Common myeloid progenitor, CD34-positive (primary cell): ENCODE measurements around the gene DFFB.

Experiments used
- CTCF ChIA-PET: fragments of 350-600 bp; sonication (Branson Sonifier 250); formaldehyde crosslinking; loops from one replicate; lab custom pipeline; 2021; ENCODE audit warnings: antibody characterized with exemption; lab: Charles Lee
- POLR2A ChIA-PET: fragments of 350-600 bp; sonication (Branson Sonifier 250); formaldehyde crosslinking; loops from one replicate; lab custom pipeline; 2021; ENCODE audit warnings: antibody characterized with exemption; lab: Charles Lee
- DNase-seq, 3 donors: peaks; one replicate each; pipeline versions ENCODE4 v3.0.0 to v3.0.0-alpha.2; 2013
- H3K27ac ChIP-seq, 2 experiments: 1 replicate in 1 of 2; 2 replicates in 1 of 2; pipeline ENCODE4 v1.7.0; 2013; ENCODE audit warnings: inconsistent platforms in 2 of 2, low read length in 2 of 2, mild to moderate bottlenecking in 2 of 2, low read depth in 1 of 2, moderate library complexity in 1 of 2; ENCODE audit not compliant: severe bottlenecking in 2 of 2, insufficient read depth in 1 of 2, poor library complexity in 1 of 2
- H3K27me3 ChIP-seq, 5 experiments: replicated peaks in 2 of 5; 1 replicate in 3 of 5; 2 replicates in 2 of 5; pipeline versions ENCODE4 v1.6.1 to v1.7.0; 2013; ENCODE audit warnings: low read length in 4 of 5, mild to moderate bottlenecking in 2 of 5, moderate library complexity in 2 of 5, inconsistent platforms in 1 of 5; ENCODE audit not compliant: insufficient read depth in 5 of 5, control insufficient read depth in 4 of 5
- H3K36me3 ChIP-seq, 4 experiments: 1 replicate in 2 of 4; 2 replicates in 2 of 4; pipeline versions ENCODE4 v1.6.1 to v1.7.0; 2013; ENCODE audit warnings: low read length in 3 of 4, control low read depth in 1 of 4, mild to moderate bottlenecking in 1 of 4; ENCODE audit not compliant: control insufficient read depth in 4 of 4, insufficient read depth in 4 of 4
- H3K4me1 ChIP-seq, 4 experiments: 1 replicate in 3 of 4; 2 replicates in 1 of 4; pipeline versions ENCODE4 v1.6.1 to v1.7.1; 2013; ENCODE audit warnings: low read length in 3 of 4, mild to moderate bottlenecking in 3 of 4, control low read depth in 1 of 4, inconsistent platforms in 1 of 4, moderate library complexity in 1 of 4; ENCODE audit not compliant: control insufficient read depth in 4 of 4, insufficient read depth in 4 of 4; ENCODE audit errors: control extremely low read depth in 1 of 4
- H3K4me3 ChIP-seq, 7 experiments: 1 replicate in 4 of 7; 2 replicates in 3 of 7; pipeline versions ENCODE4 v1.5.1 to v1.7.0; 2013; ENCODE audit warnings: mild to moderate bottlenecking in 7 of 7, low read length in 6 of 7, moderate library complexity in 6 of 7, inconsistent platforms in 2 of 7, low read depth in 2 of 7, control low read depth in 1 of 7; ENCODE audit not compliant: insufficient read depth in 4 of 7, control insufficient read depth in 1 of 7; ENCODE audit errors: extremely low read depth in 1 of 7
- H3K9me3 ChIP-seq, 5 experiments: 1 replicate in 4 of 5; 2 replicates in 1 of 5; pipeline versions ENCODE4 v1.6.1 to v1.7.1; 2013; ENCODE audit warnings: low read length in 4 of 5, mild to moderate bottlenecking in 2 of 5, inconsistent platforms in 1 of 5, low read depth in 1 of 5, moderate library complexity in 1 of 5; ENCODE audit not compliant: control insufficient read depth in 4 of 5, insufficient read depth in 2 of 5; ENCODE audit errors: control extremely low read depth in 1 of 5
- WGBS: methylation state at CpG from one replicate; pipeline ENCODE4 v1.1.5; 2013; ENCODE audit not compliant: insufficient coverage; 5-methylcytosine and 5-hydroxymethylcytosine counted together

The DFFB gene

DNA sequence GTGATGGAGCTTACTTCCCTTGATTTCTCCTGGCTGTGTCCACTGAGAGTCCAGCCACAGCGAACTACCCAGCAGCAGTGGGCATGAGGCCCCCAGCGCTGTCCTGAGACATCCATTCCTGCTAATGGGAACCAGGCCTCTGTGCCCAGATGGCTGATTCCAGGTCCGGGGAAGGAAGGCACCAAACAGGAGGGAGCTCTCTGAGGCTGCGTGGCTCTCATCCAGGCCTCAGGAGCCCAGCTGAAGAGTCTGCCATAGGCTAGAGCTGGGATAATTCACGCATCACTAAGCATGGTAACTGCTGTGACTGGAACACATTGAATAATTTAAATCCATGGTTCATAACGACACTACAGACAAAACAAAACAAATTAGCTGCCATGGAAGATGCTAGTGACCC, 36.3 kb upstream of the DFFB start:
- Histone ChIP-seq H3K27me3 (no peaks in the 10 kb centered on the region), H3K4me1 (no peaks in the 10 kb centered on the region), H3K36me3 (peaks cover 11 to 61% (median 34%) of the 10 kb centered on the region in 4 experiments), H3K4me3 (no peak overlapping the region), H3K9me3 (no peaks in the 10 kb centered on the region), H3K27ac (no peak overlapping the region)
- ChIA-PET POLR2A (no interaction called here), CTCF (no interaction called here)
- no peak for DNase-seq
- 97% methylated on average over 5 of the region's 6 CpGs for WGBS

- Histone ChIP-seq H3K9me3 (no peaks in the 10 kb centered on the region), H3K27ac (no peak overlapping the region), H3K27me3 (no peaks in the 10 kb centered on the region), H3K4me1 (no peaks in the 10 kb centered on the region), H3K36me3 (peaks cover 13 to 60% (median 35%) of the 10 kb centered on the region in 4 experiments), H3K4me3 (no peak overlapping the region)
- DNase-seq, result no peak
- POLR2A ChIA-PET, result no interaction called here
- 96% methylated on average over 13 of the region's 13 CpGs for WGBS
- CTCF ChIA-PET, result no interaction called here
These were observed 35.8 kb upstream of the DFFB start for GRCh38 chr1:3821447-3821846.

- POLR2A ChIA-PET, result no interaction called here
- peaks cover 16 to 63% (median 37%) of the 10 kb centered on the region in 4 experiments for H3K36me3 ChIP-seq
- H3K27me3 ChIP-seq, result no peaks in the 10 kb centered on the region
These were observed 35.4 kb upstream of the DFFB start for GRCh38 chr1:3821908-3822307.

GRCh38 chr1:3822421-3822820, 34.9 kb upstream of the DFFB start:
- no peak overlapping the region for H3K27ac ChIP-seq
- whole genome bisulfite sequencing, result 94% methylated on average over 15 of the region's 16 CpGs
- no peaks in the 10 kb centered on the region for H3K27me3 ChIP-seq
- ChIA-PET CTCF (no interaction called here), POLR2A (no interaction called here)
- no peak for DNase-seq
- H3K4me3 ChIP-seq, result no peak overlapping the region
- H3K9me3 ChIP-seq, result no peaks in the 10 kb centered on the region
- H3K4me1 ChIP-seq, result no peaks in the 10 kb centered on the region
- H3K36me3 ChIP-seq, result peaks cover 16 to 68% (median 40%) of the 10 kb centered on the region in 4 experiments

More at GRCh38 chr1:3821908-3822307, 35.4 kb upstream of the DFFB start:
- no peak for DNase-seq
- H3K27ac ChIP-seq, result no peak overlapping the region
- no peak overlapping the region for H3K4me3 ChIP-seq
- H3K4me1 ChIP-seq, result no peaks in the 10 kb centered on the region
- 93% methylated on average over 15 of the region's 15 CpGs for WGBS
- CTCF ChIA-PET, result no interaction called here
- no peaks in the 10 kb centered on the region for H3K9me3 ChIP-seq

- ChIA-PET CTCF (no interaction called here), POLR2A (no interaction called here)
- Histone ChIP-seq H3K9me3 (no peaks in the 10 kb centered on the region), H3K4me1 (no peaks in the 10 kb centered on the region), H3K36me3 (peaks cover 30 to 84% (median 54%) of the 10 kb centered on the region in 4 experiments), H3K4me3 (no peak overlapping the region), H3K27me3 (no peaks in the 10 kb centered on the region), H3K27ac (no peak overlapping the region)
- WGBS, result 100% methylated on average over 1 of the region's 8 CpGs
- DNase-seq, result no peak
These were observed 32.6 kb upstream of the DFFB start for GRCh38 chr1:3824650-3825049.

DNA sequence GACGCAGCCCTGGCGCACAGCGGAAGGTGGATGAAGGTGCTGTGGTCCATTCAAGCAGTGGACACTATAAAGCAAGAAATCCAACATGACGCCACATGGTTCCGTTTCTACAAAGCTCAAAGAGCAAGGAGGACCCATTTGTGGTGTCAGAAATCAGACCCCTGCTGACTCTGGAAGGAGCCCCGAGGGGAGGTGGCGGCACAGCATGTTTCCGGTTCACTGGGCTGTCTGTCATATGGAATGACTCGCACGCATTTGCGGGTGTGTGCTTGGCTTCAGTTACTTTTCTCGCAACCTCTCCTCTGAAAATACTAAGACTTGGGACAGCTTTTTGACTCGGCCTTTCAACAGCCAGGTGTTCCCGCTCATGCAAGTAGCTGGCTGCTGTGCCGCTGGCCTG, 31.9 kb upstream of the DFFB start:
- no peaks in the 10 kb centered on the region for H3K4me1 ChIP-seq
- H3K27me3 ChIP-seq, result no peaks in the 10 kb centered on the region
- CTCF ChIA-PET, result no interaction called here
- 89% methylated on average over 15 of the region's 15 CpGs for WGBS
- H3K4me3 ChIP-seq, result no peak overlapping the region
- H3K9me3 ChIP-seq, result no peaks in the 10 kb centered on the region
- no peak for DNase-seq
- POLR2A ChIA-PET, result no interaction called here
- H3K27ac ChIP-seq, result no peak overlapping the region
- H3K36me3 ChIP-seq, result peaks cover 25 to 84% (median 54%) of the 10 kb centered on the region in 4 experiments

- peaks cover 25 to 80% (median 54%) of the 10 kb centered on the region in 4 experiments for H3K36me3 ChIP-seq
- no peak overlapping the region for H3K27ac ChIP-seq
- H3K4me3 ChIP-seq, result no peak overlapping the region
- no peaks in the 10 kb centered on the region for H3K9me3 ChIP-seq
- ChIA-PET POLR2A (no interaction called here), CTCF (interaction anchor here (1.4 kb wide), 1 partner anchor 14 kb away, joined by 3 read pairs; no protein-coding TSS in a partner anchor)
- no peaks in the 10 kb centered on the region for H3K4me1 ChIP-seq
- H3K27me3 ChIP-seq, result no peaks in the 10 kb centered on the region
- WGBS, result 98% methylated on average over 14 of the region's 14 CpGs
- DNase-seq, result peak in 2 of 3 donors; percentile 7 to 10
These were observed 29.4 kb upstream of the DFFB start for GRCh38 chr1:3827813-3828307.
